Activated CD4-positive, alpha-beta T cell treated with anti-CD3 and anti-CD28 coated beads for 24 hours (primary cell): ENCODE results near the gene VTI1B.

Experiments
- DNase-seq, 2 donors: peaks; one replicate each; pipeline ENCODE4 v3.0.0-alpha.2; 2020; ENCODE audit warnings: low read depth in 2 of 2

Gene VTI1B

GRCh38 chr14:67679006-67679405 is 4.6 kb upstream of the VTI1B start:
- DNase-seq, result no peak

GRCh38 chr14:67675219-67675582 is 769 bp upstream of the VTI1B start:
- no peak for DNase-seq

- peak in 1 of 2 donors; percentile 38 for DNase-seq
Observed at GRCh38 chr14:67674139-67674479, 323 bp downstream of the VTI1B start.

GRCh38 chr14:67673451-67673850 is 981 bp downstream of the VTI1B start:
- no peak for DNase-seq

- DNase-seq, result no peak
Observed at GRCh38 chr14:67668559-67668958, 5.9 kb downstream of the VTI1B start.

DNA sequence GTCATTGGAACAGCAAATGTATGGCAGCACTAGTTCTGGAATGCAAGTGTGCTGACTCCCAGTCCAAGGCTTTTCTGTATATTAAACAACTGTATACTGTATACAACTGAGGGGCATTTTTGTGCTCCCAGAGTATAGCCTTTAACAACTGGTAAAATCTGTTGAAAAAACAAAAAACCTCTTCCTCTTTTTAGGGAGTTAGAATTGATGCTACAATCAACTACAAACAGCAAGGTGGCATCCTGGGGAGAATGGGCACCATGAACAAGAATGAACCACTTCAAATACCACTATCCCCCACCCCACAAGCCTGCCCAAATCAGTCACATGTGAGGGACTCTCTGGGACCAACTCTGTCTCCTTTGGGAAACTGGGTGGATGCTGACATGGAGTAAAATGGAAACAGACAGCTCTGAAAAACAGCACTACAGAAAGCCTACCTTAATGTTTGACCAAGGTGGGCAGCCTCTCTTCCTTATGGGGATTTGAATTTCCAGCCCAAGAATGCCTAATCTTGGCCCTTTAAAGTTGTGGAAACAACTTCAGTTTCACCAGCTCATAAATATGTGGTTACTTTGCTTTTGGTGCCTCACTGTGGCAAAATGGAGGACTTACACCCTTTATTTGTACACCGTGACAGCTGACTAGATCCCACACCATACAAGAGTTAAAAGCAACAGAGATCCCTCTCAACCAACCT is 7.5 kb downstream of the VTI1B start:
- DNase-seq, result peak in 1 of 2 donors; percentile 13

- no peak for DNase-seq
Observed at GRCh38 chr14:67665868-67666267, 8.6 kb downstream of the VTI1B start.

GRCh38 chr14:67663633-67664032 is 10.8 kb downstream of the VTI1B start:
- DNase-seq, result no peak

DNA sequence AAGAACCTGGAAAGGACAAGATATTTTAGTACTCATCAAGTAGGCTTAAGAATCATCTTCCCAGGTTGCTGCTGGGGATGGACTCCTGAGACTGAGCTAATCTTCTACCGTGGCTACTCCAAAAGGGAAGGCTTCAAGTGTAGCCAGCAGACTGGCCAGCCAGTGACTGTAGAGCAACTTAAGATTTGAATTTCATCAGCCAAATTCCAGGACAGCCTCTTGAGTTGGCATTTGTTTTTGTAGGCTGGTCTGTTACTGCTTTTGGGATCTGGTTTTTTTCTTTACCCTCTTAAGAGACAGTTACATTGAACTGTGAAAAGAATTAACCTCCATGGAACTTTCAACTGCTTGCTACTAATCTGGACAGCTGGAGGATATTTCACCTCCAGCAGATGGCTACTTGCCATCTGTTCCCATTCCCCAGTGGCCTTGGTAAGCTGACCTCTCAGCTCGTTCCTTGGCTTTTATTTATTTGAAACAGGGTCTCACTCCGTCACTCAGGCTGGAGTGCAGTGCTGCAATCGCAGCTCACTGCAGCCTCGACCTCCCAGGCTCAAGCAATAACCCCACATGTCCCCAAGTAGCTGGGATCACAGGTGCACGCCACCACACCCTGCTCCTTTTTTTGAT is 20.7 kb downstream of the VTI1B start:
- DNase-seq, result no peak

GRCh38 chr14:67652189-67652588 is 22.2 kb downstream of the VTI1B start:
- DNase-seq, result no peak

GRCh38 chr14:67650694-67651093 is 23.7 kb downstream of the VTI1B start:
- DNase-seq, result no peak

DNA sequence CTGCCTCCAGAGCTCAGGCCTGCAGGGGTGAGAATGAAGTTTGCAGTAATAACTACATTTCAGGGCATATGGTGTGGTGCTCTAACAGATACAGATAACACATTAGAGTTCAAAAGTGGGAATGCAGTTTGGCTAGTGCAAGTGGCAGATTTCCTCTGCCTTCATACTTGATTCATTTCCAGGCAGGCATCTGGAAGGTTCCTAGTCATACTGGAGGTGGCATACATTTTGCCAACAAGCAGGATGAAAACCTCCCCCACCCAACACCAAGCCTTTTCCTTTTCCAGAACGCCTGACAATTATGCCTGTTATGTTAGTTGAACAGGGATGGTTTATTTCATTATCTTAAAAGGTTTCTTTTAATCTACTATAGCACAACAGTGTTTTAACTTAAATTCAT is 24.3 kb downstream of the VTI1B start:
- DNase-seq, result no peak

DNA sequence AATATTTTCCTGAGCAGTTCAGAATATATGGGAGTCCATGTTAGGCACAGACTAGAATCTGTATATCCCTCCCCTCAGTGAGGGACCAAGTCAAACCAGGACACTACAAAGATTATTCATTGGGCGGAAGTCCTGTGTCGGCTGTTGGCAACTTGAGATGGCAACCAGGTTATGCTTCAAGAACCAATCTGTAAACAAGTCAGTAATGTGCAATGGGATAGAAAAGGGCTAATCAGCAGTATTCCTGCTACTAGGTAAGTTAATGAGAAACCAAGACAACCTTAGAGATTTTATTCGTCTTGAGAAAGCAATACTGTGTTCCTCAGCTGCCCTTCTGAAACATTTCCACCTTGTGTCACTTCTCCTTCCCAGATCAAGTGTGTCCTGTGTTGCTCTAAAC is 28.3 kb downstream of the VTI1B start:
- DNase-seq, result no peak

DNA sequence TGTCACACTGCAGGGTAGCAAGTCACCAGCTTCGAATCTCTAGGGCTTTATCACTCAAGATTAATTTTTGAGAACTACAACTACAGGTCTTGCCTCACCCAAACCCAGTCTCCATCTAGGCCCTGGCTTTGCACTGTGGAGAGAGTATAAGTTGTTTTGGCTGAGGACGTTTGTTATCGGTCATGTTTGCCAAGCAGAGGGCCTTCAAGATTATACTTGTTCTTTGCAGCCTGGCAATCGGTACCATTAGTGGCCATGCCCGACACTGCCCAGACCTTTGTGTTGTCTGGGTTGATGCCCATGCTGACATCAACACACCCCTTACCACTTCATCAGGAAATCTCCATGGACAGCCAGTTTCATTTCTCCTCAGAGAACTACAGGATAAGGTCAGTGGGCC is 29.0 kb downstream of the VTI1B start:
- no peak for DNase-seq

DNA sequence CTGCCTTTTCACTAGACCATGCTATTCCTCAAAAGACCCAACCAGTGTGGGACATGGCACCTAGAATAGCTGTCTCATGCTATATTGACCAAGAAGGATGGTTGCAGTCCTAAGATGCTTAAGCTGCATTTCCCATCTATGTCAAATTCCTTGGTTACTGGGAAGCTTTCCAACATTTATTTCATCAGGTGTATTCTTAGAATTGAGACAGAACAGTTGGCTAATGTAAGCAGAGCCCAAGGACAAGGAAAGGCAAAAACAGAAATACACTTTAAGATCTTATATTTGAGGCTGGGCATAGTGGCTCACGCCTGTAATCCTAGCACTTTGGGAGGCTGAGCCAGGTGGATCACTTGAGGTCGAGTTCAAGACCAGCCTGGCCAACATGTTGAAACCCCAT is 30.0 kb downstream of the VTI1B start:
- DNase-seq, result no peak

DNA sequence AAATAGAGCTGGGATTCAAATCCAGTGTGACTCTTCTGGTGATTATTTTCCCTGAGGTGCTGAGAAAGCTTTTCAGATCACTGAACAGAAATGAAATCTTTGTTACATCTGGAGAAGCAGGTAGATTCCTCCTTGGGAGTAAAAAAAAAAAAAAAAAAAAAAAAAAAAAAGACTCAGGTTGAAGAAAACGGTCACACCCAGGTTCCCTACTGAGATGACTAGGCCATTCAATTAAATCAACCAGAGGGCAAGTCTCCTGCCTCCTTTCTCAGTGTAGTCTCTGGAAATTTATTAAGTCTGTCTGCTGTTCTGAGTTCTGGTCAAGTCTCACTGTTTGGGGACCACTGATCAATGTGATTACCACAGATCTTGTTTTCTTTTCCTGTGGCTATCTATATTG is 30.7 kb downstream of the VTI1B start:
- DNase-seq, result no peak

DNA sequence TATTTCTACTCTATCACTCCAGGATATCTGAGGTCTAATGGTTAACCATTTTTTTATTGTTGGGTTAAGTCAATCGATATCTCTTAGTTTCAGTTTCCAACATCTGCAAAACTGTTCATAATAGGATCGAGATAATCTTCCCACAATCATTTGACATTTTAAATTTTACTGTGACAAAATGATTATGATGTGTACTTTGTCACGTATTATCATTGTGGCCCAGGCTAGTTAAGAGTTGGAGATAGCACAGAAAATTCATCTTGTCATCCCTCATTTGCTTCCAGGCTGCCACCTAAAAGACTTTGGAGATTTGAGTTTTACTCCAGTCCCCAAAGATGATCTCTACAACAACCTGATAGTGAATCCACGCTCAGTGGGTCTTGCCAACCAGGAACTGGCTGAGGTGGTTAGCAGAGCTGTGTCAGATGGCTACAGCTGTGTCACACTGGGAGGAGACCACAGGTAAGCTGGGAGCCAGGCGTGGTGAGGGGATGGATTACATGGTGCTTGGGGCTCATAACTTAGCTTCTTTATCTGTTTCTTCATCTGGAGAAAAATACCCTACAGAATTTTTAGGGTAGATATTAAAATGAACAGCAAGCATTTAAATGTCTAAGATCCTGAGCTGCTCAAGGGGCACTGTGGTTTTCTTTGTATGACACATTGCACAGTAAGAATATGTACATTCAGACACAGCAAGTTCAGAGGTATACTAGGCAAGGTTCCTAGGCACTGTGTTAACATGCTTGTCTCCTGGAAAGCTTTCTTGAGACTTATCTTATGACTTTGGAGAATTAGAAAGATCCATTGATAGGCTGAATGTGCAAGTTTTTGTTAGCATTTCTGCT is 32.3 kb downstream of the VTI1B start:
- no peak for DNase-seq

DNA sequence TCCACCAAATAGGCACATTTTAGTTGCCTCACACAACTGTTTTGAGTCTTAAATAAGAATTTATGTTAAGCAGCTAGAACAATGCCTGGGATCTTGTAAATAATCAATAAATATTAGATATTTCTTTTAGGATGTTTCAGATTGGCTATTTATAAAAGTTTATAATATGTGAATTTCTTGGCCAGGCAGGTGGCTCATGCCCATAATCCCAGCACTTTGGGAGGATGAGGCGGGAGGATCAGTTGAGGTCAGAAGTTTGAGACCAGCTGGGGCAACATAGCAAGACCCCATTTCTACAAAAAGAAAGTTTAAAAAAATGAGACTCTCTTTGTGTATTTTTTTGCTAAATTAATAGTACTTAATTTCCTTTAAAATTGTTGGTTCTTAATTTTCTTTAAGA is 33.0 kb downstream of the VTI1B start:
- no peak for DNase-seq

DNA sequence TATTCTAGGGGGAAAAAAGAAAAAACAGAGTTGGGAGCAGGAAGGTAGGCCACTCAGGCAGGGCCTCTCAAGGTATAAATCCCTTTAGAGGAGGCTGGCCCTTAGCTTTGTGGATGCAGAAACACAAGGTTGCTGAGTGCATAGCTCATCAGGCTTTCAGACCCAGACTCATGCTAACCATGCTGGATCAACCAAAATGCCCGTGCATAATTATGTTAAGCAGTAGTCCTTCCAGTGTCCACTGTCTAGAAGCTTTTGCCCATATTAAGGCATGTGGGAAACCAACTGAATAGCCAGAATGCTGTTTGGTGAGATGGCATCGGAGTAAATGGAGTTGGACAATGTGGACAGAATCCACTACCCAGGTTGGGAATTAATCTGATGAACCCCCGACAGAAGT is 35.8 kb downstream of the VTI1B start:
- no peak for DNase-seq

DNA sequence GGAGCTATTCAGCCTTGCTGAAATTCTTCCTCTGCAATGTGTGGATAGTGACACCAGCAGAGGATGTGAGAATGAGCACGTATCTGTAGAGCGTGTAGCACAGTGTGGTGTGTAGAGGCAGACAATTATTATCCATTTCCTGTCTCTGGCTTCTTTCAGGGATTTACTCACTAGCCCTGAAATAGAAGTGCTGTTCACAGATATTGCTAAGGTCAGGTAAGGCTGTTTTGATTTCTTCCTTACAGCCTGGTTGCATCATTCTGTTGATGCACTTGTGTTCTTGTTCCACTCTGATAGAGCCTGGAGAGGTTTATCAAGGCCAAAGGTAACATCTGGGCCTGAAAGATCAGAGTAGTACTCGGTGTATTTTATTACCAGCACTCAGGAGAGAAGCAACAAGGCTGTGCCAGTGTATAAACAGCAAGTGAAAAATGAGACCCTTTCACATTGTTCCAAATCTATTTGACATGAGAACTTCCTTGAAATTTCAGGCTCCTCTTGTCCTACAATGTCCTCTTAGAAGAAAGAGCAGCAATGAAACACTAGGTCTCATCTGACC is 38.0 kb downstream of the VTI1B start:
- no peak for DNase-seq

GRCh38 chr14:67633451-67634147 is 40.8 kb downstream of the VTI1B start:
- DNase-seq, result no peak

- no peak for DNase-seq
Observed at GRCh38 chr14:67630938-67631337, 43.5 kb downstream of the VTI1B start.
